Keratinocyte (primary cell): ENCODE measurements around the gene SLC13A3. TPM values are rescaled to one million over a fixed set of nuclear protein-coding genes. Genes with fewer than 3 reads are reported as not detected.

ENCODE experiments used
- DNase-seq: peaks from one replicate; pipeline ENCODE4 v3.0.0-alpha.2; 2011; ENCODE audit warnings: low read depth, missing footprints, low spot score
- FAIRE-seq: peaks from 2 replicates; lab custom pipeline; 2011; peaks lifted over from hg19 to GRCh38; lab: Jason Lieb, UNC
- H2AFZ ChIP-seq: 2 replicates; pipeline ENCODE4 v1.6.0; 2012; ENCODE audit warnings: low read length, control low read depth, inconsistent platforms; ENCODE audit not compliant: control insufficient read depth
- H3K27ac ChIP-seq: 2 replicates; pipeline ENCODE4 v1.5.1; 2011; ENCODE audit warnings: low read length; ENCODE audit not compliant: control insufficient read depth, insufficient read depth
- H3K27me3 ChIP-seq: 3 replicates; pipeline ENCODE4 v1.6.0; 2011; ENCODE audit warnings: low read length; ENCODE audit not compliant: control insufficient read depth, insufficient read depth; ENCODE audit errors: extremely low read depth
- H3K36me3 ChIP-seq, 2 experiments: 2 replicates in 1 of 2; 3 replicates in 1 of 2; pipeline ENCODE4 v1.5.1; 2011; ENCODE audit warnings: low read length in 2 of 2, mild to moderate bottlenecking in 1 of 2; ENCODE audit not compliant: control insufficient read depth in 2 of 2, insufficient read depth in 2 of 2; ENCODE audit errors: extremely low read depth in 1 of 2
- H3K4me1 ChIP-seq: 3 replicates; pipeline ENCODE4 v1.5.1; 2011; ENCODE audit warnings: low read length; ENCODE audit not compliant: control insufficient read depth, insufficient read depth; ENCODE audit errors: extremely low read depth
- H3K4me2 ChIP-seq: 3 replicates; pipeline ENCODE4 v1.6.0; 2011; ENCODE audit warnings: low read depth, low read length; ENCODE audit not compliant: control insufficient read depth, insufficient read depth; ENCODE audit errors: extremely low read depth
- H3K4me3 ChIP-seq, 3 experiments: fragments of 200-600 bp in 1 of 3; sonication (generic) in 1 of 3; 2 replicates in 2 of 3; 3 replicates in 1 of 3; pipeline ENCODE4 v1.5.1; 2011 to 2016; ENCODE audit warnings: low read length in 3 of 3, mild to moderate bottlenecking in 3 of 3, control low read depth in 2 of 3, inconsistent platforms in 1 of 3, low read depth in 1 of 3, mixed read lengths in 1 of 3, mixed run types in 1 of 3, moderate library complexity in 1 of 3; ENCODE audit not compliant: control insufficient read depth in 2 of 3, insufficient read depth in 2 of 3; ENCODE audit errors: extremely low read depth in 1 of 3
- H3K79me2 ChIP-seq: 2 replicates; pipeline ENCODE4 v1.6.0; 2012; ENCODE audit warnings: low read length; ENCODE audit not compliant: control insufficient read depth, insufficient read depth
- H3K9ac ChIP-seq: 3 replicates; pipeline ENCODE4 v1.6.0; 2011; ENCODE audit warnings: low read length; ENCODE audit not compliant: control insufficient read depth, insufficient read depth; ENCODE audit errors: extremely low read depth
- H3K9me1 ChIP-seq: 3 replicates; pipeline ENCODE4 v1.6.0; 2011; ENCODE audit warnings: low read length; ENCODE audit not compliant: control insufficient read depth, insufficient read depth; ENCODE audit errors: extremely low read depth
- H3K9me3 ChIP-seq: 2 replicates; pipeline ENCODE4 v1.5.1; 2012; ENCODE audit warnings: low read depth, low read length; ENCODE audit not compliant: control insufficient read depth
- H4K20me1 ChIP-seq: 3 replicates; pipeline ENCODE4 v1.6.0; 2011; ENCODE audit warnings: low read length; ENCODE audit not compliant: control insufficient read depth, insufficient read depth; ENCODE audit errors: extremely low read depth
- CTCF ChIP-seq, 3 experiments: IDR thresholded peaks in 1 of 3; conservative IDR thresholded peaks in 1 of 3; optimal IDR thresholded peaks in 1 of 3; 2 replicates in 2 of 3; 3 replicates in 1 of 3; pipeline versions ENCODE3 to v1.5.1; 2011; ENCODE audit warnings: low read length in 3 of 3, mild to moderate bottlenecking in 3 of 3, moderate library complexity in 2 of 3, control low read depth in 1 of 3, inconsistent platforms in 1 of 3; ENCODE audit not compliant: insufficient read depth in 2 of 3; ENCODE audit errors: extremely low read depth in 1 of 3
- EZH2 ChIP-seq: IDR thresholded peaks from one replicate; pipeline ENCODE4 v1.6.1; 2012; ENCODE audit warnings: inconsistent platforms, mild to moderate bottlenecking, low read length, moderate library complexity
- dilution Hi-C: fragments of 300-500 bp; cut with MboI; formaldehyde crosslinking; loops from one replicate; pipeline ENCODE4 v1.7.0; 2020; ENCODE audit warnings: low sequenced_read_pairs; ENCODE audit not compliant: extremely low pct_ligation_motif_present
- polyA plus RNA-seq, 5 experiments: library from polyadenylated mRNA; depleted of rRNA in 3 of 5; stranded (reverse) in 3 of 5; stranded (forward) in 1 of 5; unstranded in 1 of 5; fragments of >200 nt; gene quantifications; 1 replicate in 1 of 5; 2 replicates in 3 of 5; 3 replicates in 1 of 5; pipeline versions ENCODE4 v1.2.1 to v1.2.3, GENCODE V29; 2011 to 2012; ENCODE audit warnings: missing spikeins in 2 of 5, low read depth in 1 of 5, low replicate concordance in 1 of 5

SLC13A3 gene
- polyA plus RNA-seq, 1 donor (not counting 4 experiments of a cell fraction or from before 2014, with no cell fraction given): 4.5 TPM

- no peak overlapping the region for H3K27ac ChIP-seq
- DNase-seq: no peak
- H3K36me3 ChIP-seq: no peaks in the 10 kb centered on the region
- no peak overlapping the region for H2AFZ ChIP-seq
- no peaks in the 10 kb centered on the region for H3K27me3 ChIP-seq
- H4K20me1 ChIP-seq: no peaks in the 10 kb centered on the region
- no peaks in the 10 kb centered on the region for H3K9me3 ChIP-seq
- no peak overlapping the region for H3K4me3 ChIP-seq
- H3K4me2 ChIP-seq: no peak overlapping the region
- no peak overlapping the region for H3K9ac ChIP-seq
- no peaks in the 10 kb centered on the region for H3K4me1 ChIP-seq
- no peak for FAIRE-seq
- dilution Hi-C loops: no loop called here
- no peak for TF ChIP-seq EZH2
- no peaks in the 10 kb centered on the region for H3K79me2 ChIP-seq
- H3K9me1 ChIP-seq: no peaks in the 10 kb centered on the region
These were observed 130.7 kb downstream of the SLC13A3 start for GRCh38 chr20:46520540-46520939.

GRCh38 chr20:46519471-46520068 is 131.7 kb downstream of the SLC13A3 start:
- TF ChIP-seq CTCF (optimal IDR thresholded peaks at IDR 0.05 in 1 of 3, IDR thresholded peaks at IDR 0.05 in 1 of 3, conservative IDR thresholded peaks at IDR 0.05 in 1 of 3; ENCODE audit: extremely low read depth in 1 of 3, insufficient read depth in 2 of 3, low read length in 3 of 3) (no peak), EZH2 (no peak)
- Histone ChIP-seq H4K20me1 (no peaks in the 10 kb centered on the region), H3K4me1 (no peaks in the 10 kb centered on the region), H3K9me1 (no peaks in the 10 kb centered on the region), H3K9ac (no peak overlapping the region), H2AFZ (no peak overlapping the region), H3K36me3 (no peaks in the 10 kb centered on the region), H3K27me3 (no peaks in the 10 kb centered on the region), H3K4me3 (no peak overlapping the region), H3K79me2 (no peaks in the 10 kb centered on the region), H3K9me3 (no peaks in the 10 kb centered on the region), H3K4me2 (no peak overlapping the region), H3K27ac (no peak overlapping the region)
- DNase-seq (no peak), FAIRE-seq (no peak)
- dilution Hi-C loops: no loop called here
